ENCODE measurements around the gene GPR180.

GPR180 gene

DNA sequence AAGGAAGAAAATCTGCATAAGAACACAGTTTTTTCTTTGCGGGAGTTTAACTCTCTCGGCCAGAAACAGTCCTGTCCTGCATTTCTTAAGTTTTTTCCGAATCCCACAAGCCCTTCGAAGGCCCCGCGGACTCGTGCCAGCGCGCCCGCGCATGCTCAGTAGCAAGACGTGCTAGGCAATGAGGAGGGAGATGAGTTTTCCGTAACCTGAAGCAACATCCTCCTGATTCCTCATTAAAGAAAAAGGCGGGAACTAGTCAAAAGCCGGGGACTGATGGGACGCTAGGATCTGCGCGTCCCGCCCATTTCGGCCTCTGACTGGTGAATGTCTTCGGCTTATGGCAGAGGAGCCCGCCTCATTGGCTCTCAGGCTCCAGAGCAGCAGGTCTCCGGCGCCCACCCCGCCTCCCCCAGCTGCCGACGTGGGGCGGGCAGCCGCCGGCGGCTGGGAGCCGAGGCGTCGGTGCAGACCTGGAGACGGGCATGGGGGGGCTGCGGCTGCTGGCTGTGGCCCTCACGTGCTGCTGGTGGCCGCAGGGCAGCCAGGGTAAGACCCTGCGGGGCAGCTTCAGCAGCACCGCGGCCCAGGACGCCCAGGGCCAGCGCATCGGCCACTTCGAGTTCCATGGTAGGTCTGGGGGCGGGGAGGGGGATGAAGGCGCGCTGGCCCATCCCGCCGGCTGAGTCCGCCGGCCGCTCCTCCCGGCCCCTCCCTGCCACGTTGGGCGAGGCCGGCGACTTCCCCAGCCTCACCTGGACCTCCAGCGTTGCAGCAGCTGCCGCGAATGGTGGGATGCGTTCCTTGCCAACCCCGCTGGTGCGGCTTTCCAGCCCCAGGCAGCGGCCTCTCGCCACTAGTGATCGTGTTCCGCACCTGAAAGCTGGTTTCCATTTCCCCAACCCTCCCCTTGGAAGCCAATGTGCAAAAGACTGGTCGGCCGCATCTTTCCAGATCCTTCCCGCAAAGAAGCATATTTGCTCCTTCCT lies at the start of gene GPR180:
Gene GPR180 (plus strand): TSS at position 412 of the 986 bp plus-strand sequence. CDS start 71 bp downstream, at position 483.
- DNase-seq: peak; percentile 93

- no peak for DNase-seq
These were observed 49.6 kb upstream of the GPR180 start for GRCh38 chr13:94552095-94552494.

- DNase-seq: no peak
These were observed 47.9 kb upstream of the GPR180 start for GRCh38 chr13:94553766-94554165.

DNA sequence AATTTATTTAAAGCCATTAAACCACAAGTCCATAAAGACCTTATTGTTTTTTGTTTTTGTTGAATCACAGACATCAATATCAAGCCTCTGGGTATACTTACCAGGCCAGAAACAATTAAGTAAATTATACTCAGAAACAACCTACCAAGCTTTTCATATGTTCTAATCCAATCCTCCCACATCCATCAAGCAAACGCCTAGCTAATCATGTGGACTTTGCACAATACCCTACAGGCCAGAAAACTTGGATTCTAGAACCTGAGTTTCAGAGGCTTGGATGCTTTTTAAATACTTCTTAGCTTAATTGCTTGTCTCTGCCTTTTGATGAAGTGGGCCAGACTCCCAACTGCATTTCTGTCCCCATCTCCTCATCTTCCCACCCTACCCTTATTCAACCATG lies 45.6 kb upstream of the GPR180 start:
- DNase-seq: no peak

- no peak for DNase-seq
These were observed 45.0 kb upstream of the GPR180 start for GRCh38 chr13:94556621-94557020.

- DNase-seq: no peak
These were observed 43.9 kb upstream of the GPR180 start for GRCh38 chr13:94557684-94558235.

- DNase-seq: peak; percentile 41
These were observed 42.9 kb upstream of the GPR180 start for GRCh38 chr13:94558716-94559115.

DNA sequence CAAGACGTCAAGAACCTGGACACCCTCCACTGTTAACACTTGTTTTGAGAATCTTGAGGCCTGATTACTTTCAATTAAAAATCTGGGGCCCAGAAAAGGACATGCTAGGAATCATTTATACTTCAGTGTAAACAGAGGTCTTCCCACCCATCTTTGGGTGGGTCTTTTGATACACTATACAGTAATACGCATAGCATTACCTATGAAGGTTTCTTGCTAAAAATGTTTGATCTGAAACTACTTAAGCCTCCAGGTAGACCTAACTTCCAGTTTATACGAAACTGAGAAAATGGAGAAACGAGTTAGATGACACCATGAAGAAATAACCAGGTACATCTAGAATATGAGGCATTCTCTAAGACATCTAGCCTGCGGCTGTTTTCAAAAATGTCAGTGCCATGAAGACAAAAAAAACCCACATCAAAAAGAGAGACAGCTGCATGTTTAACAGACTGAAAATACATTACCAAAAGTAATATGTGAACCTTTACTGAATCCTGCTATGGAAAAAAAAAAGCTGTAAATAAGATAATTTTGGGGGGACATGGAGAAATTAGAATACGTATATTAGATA lies 42.3 kb upstream of the GPR180 start:
- no peak for DNase-seq

- no peak for DNase-seq
These were observed 41.5 kb upstream of the GPR180 start for GRCh38 chr13:94560116-94560515.

- DNase-seq: no peak
These were observed 40.5 kb upstream of the GPR180 start for GRCh38 chr13:94561126-94561525.

- no peak for DNase-seq
These were observed 34.1 kb upstream of the GPR180 start for GRCh38 chr13:94567581-94567980.

- DNase-seq: no peak
These were observed 33.2 kb upstream of the GPR180 start for GRCh38 chr13:94568443-94568842.

DNA sequence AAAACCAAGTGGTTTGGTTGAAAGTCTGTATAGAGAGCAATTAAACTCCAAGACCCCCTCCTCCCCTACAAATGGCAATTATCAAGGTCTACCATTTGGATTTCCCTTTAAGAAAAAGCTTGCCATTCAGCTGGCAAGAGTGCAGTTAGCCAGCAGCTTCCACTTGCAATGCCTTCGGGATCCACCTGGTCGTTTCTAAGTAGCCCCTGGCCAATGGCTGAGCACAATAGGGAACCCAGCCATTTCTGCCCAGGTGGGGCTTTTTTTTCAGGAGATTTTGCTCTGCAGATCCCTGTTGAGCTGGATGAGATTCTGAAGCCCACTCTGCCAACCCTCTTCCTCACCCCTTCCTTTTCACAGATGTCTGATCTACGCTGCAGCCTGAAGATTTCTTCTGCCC lies 32.0 kb upstream of the GPR180 start:
- no peak for DNase-seq

GRCh38 chr13:94579063-94579462 lies 22.6 kb upstream of the GPR180 start:
- no peak for DNase-seq

DNA sequence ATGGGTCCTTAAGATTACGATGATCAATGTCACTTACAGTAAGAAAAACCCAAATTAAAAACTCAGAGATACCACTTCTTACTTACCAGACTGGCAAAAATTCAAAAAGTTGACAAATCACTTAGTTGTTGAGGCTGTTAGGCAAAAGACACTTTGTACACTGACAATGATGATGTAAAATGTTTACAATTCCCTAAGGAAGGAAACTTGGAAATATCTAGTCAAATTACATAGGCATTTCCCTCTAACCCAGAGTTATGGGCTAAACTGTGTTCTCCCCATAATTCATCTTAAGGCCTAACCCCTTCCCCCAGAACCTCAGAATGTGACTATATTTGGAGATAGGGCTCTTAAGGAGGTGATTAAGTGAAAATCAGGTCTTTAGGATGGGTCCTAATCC lies 17.7 kb upstream of the GPR180 start:
- DNase-seq: no peak

DNA sequence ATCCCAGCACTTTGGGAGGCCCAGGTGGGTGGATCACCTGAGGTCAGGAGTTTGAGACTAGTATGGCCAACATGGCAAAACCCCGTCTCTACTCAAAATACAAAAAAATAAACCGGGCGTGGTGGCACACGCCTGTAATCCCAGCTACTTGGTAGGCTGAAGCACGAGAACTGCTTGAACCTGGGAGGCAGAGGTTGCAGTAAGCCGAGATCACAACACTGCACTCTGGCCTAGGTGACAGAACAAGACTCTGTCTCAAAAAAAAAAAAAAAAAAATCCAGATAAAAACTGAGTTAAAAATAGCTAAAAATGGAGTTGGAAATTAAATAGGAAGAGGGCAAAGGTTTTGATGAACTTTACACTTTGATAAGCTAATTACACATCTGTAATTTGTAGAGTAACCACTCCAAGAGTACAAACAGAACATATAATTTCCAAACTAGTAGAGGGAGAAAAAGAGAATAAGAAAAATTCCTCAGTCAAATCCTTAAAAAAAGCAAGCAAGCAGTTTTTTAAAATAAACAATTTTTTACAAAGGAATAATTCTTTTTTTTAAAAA lies 16.0 kb upstream of the GPR180 start:
- DNase-seq: no peak

DNA sequence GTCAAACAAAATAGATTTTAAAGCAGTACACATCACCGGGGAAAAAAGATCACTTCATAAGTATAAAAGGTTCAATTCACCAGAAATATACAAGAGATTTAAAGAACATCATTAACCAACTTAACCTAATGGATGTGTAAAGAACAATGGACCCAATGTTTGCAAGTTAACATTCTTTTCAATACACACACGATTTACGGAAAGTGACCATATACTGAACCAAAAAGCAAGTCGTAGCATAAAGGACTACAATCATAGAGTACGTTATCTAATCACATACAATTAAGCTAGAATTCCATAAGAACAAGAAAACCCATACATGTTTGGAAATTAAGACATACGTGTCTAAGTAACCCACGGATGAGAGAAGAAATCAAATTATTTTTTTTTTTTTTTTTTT lies 15.3 kb upstream of the GPR180 start:
- DNase-seq: no peak

DNA sequence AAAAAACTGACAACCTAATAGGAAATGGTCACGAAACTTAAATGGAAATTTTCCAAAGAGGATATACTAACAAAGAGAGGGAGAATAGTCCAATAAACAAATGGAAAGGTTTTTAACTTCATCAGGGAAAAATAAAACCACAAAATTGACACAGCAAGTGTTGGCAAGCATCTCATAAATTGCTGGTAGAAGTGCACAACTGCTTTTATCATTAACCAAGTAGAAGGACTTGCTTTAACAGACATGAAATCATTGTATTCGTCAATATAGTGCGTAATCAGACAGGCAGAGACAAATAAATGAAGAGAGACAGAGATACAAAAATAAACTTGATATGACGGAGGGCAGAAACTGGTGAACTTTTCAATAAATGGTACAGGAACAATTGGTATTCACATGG lies 13.1 kb upstream of the GPR180 start:
- no peak for DNase-seq

GRCh38 chr13:94590744-94591143 lies 10.9 kb upstream of the GPR180 start:
- no peak for DNase-seq

DNA sequence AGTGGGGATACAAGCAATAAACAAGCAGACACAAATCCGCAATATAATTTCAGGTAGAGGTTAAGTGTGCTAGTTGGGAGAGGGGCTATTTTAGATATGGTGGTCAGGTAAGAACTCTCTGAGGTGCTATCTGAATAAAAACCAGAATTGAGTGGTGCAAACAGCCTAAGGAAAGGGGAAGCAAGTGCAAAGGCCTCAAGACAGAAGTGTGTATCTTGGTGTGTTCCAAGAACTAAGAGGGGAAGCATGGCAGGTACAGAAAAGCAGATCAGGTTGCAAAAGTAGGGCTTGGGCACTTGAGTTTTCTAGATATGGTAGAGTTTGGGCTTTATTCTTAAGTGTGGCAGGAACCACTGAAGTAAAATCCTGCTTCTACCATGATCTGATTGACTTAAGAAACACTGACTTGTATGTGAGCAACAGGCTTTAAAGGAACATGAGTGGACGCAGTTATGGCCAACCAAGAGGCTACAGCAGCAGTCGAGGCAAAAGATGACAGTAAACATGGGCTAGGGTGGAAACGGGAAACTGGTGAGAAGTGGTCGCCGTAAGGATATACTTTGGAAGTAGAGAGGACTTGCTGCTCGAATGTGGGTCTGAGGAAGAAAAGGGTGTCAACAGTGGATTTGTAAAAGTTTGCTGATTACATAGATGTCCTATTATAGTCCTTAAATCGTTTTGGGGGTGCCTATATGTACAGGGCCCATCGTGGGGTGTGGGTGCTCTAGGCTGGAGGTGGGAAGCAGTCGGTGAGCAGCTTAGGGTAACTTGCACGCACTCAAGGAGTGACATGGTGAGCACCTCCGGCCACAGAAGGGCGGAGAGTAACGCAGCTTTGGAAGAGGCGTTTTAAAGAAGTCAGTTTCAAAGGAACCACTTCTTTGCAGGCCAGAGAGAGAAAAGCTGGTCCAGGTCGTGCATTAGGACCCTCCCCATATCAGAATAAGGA lies 6.4 kb upstream of the GPR180 start:
- DNase-seq: peak; percentile 32

GRCh38 chr13:94595950-94596574 lies 5.6 kb upstream of the GPR180 start, which contains the start of gene TGDS:
Gene TGDS (minus strand): TSS chr13:94596152. CDS start chr13:94596136, 16 bp downstream.
- peak; percentile 91 for DNase-seq

- DNase-seq: no peak
These were observed 5.1 kb upstream of the GPR180 start for GRCh38 chr13:94596575-94596971.

Data from CD4-positive, alpha-beta T cell treated with Interleukin-10 for 1 hour (primary cell).